WTC11 (cell line): ENCODE measurements around the gene TRAPPC10. TPM values are rescaled to one million over a fixed set of nuclear protein-coding genes. Genes with fewer than 3 reads are reported as not detected.

Experiments used
- ATAC-seq: fragments of 200-7000 bp; cut with Tn5 transposase; 2 replicates; pipeline ENCODE4 v1.10.0; 2021; ENCODE audit warnings: mild to moderate bottlenecking, moderate library complexity
- CTCF ChIA-PET: fragments of 300-600 bp; sonication (Branson Sonifier 250); formaldehyde crosslinking; loops from one replicate; lab custom pipeline; 2021; ENCODE audit warnings: antibody characterized with exemption; lab: Charles Lee
- POLR2A ChIA-PET: fragments of 350-600 bp; sonication (Branson Sonifier 250); formaldehyde crosslinking; loops from one replicate; lab custom pipeline; 2021; ENCODE audit warnings: antibody characterized with exemption; lab: Charles Lee
- DNase-seq: peaks from one replicate; pipeline ENCODE4 v3.0.0; 2021; ENCODE audit warnings: low spot score
- H3K27ac Mint-ChIP-seq: 2 replicates; pipeline ENCODE4 v1.8.0; 2021; ENCODE audit warnings: mixed read lengths
- H3K27me3 Mint-ChIP-seq: 2 replicates; pipeline ENCODE4 v1.8.0; 2021; ENCODE audit warnings: low read depth, mild to moderate bottlenecking, moderate library complexity, mixed read lengths
- H3K36me3 Mint-ChIP-seq: 2 replicates; pipeline ENCODE4 v1.8.0; 2021; ENCODE audit warnings: mixed read lengths
- H3K4me1 Mint-ChIP-seq: 2 replicates; pipeline ENCODE4 v1.8.0; 2022; ENCODE audit warnings: mixed read lengths
- H3K4me3 Mint-ChIP-seq: 2 replicates; pipeline ENCODE4 v1.8.0; 2021; ENCODE audit warnings: mild to moderate bottlenecking, moderate library complexity, mixed read lengths
- H3K9me3 Mint-ChIP-seq: 2 replicates; pipeline ENCODE4 v1.8.0; 2021; ENCODE audit warnings: mixed read lengths
- ESRRA ChIP-seq: sonication (generic); formaldehyde crosslinking; IDR thresholded peaks from 2 replicates; pipeline ENCODE4 v1.8.1; 2022; ENCODE audit warnings: mild to moderate bottlenecking, missing genetic modification reagents, borderline replicate concordance
- FOXK1 ChIP-seq: sonication (generic); formaldehyde crosslinking; IDR thresholded peaks from 2 replicates; pipeline ENCODE4 v1.8.0; 2022; ENCODE audit warnings: mild to moderate bottlenecking, moderate library complexity, missing genetic modification reagents
- FOXP1 ChIP-seq: sonication (generic); formaldehyde crosslinking; IDR thresholded peaks from 2 replicates; pipeline ENCODE4 v1.8.0; 2022; ENCODE audit warnings: missing genetic modification reagents, mild to moderate bottlenecking, moderate library complexity, borderline replicate concordance
- GABPB1 ChIP-seq: sonication (generic); formaldehyde crosslinking; IDR thresholded peaks from 2 replicates; pipeline ENCODE4 v1.8.1; 2023; ENCODE audit warnings: mild to moderate bottlenecking, missing genetic modification reagents
- MYBL2 ChIP-seq: sonication (generic); formaldehyde crosslinking; IDR thresholded peaks from 2 replicates; pipeline ENCODE4 v1.8.1; 2023; ENCODE audit warnings: mild to moderate bottlenecking, moderate library complexity, missing genetic modification reagents
- NFATC4 ChIP-seq: fragments of 250-450 bp; sonication (Bioruptor Pico); IDR thresholded peaks from 2 replicates; pipeline ENCODE4 v1.9.0; 2021; ENCODE audit warnings: mild to moderate bottlenecking
- SOX15 ChIP-seq: fragments of 250-450 bp; sonication (Bioruptor Pico); IDR thresholded peaks from 2 replicates; pipeline ENCODE4 v1.9.0; 2021; ENCODE audit warnings: mild to moderate bottlenecking
- SP1 ChIP-seq: sonication (generic); formaldehyde crosslinking; conservative IDR thresholded peaks from 2 replicates; pipeline ENCODE4 v1.8.1; 2022; ENCODE audit warnings: missing genetic modification reagents
- STAT6 ChIP-seq: sonication (generic); formaldehyde crosslinking; conservative IDR thresholded peaks from 2 replicates; pipeline ENCODE4 v1.8.1; 2023; ENCODE audit warnings: mild to moderate bottlenecking, low read depth, missing genetic modification reagents, moderate library complexity
- TCF7 ChIP-seq: sonication (generic); formaldehyde crosslinking; IDR thresholded peaks from 2 replicates; pipeline ENCODE4 v1.8.0; 2022; ENCODE audit warnings: mild to moderate bottlenecking, low read depth, missing genetic modification reagents, moderate library complexity
- TP53 ChIP-seq: sonication (generic); formaldehyde crosslinking; IDR thresholded peaks from 2 replicates; pipeline ENCODE4 v1.8.1; 2023; ENCODE audit warnings: mild to moderate bottlenecking, missing genetic modification reagents
- ZNF121 ChIP-seq: sonication (generic); formaldehyde crosslinking; IDR thresholded peaks from 2 replicates; pipeline ENCODE4 v1.8.0; 2023; ENCODE audit warnings: missing genetic modification reagents
- ZNF396 ChIP-seq: fragments of 250-450 bp; sonication (Bioruptor Pico); IDR thresholded peaks from 2 replicates; pipeline ENCODE4 v1.8.0; 2021; ENCODE audit warnings: mild to moderate bottlenecking, moderate library complexity, borderline replicate concordance
- ZNF423 ChIP-seq: fragments of 250-450 bp; sonication (Bioruptor Pico); IDR thresholded peaks from 2 replicates; pipeline ENCODE4 v2.1.2; 2022; ENCODE audit warnings: mild to moderate bottlenecking, moderate library complexity
- ZNF532 ChIP-seq: fragments of 250-450 bp; sonication (Bioruptor Pico); IDR thresholded peaks from 2 replicates; pipeline ENCODE4 v1.9.0; 2021; ENCODE audit warnings: mild to moderate bottlenecking, borderline replicate concordance
- total RNA-seq: library from RNA; stranded (reverse); gene quantifications from 3 replicates; pipeline ENCODE4 v1.2.3, GENCODE V29; 2021
- TF ChIP-seq, protein P1 (sequence below): sonication (generic); formaldehyde crosslinking; IDR thresholded peaks from 2 replicates; pipeline ENCODE4 v1.8.0; 2023; ENCODE audit warnings: mild to moderate bottlenecking, missing genetic modification reagents
- TF ChIP-seq, protein P2 (sequence below): fragments of 250-450 bp; sonication (Bioruptor Pico); IDR thresholded peaks from 2 replicates; pipeline ENCODE4 v1.9.0; 2021; ENCODE audit warnings: mild to moderate bottlenecking
- TF ChIP-seq, protein P3 (sequence below): fragments of 250-450 bp; sonication (Bioruptor Pico); IDR thresholded peaks from 2 replicates; pipeline ENCODE4 v1.9.0; 2021; ENCODE audit warnings: moderate library complexity, mild to moderate bottlenecking, inconsistent platforms, borderline replicate concordance
- TF ChIP-seq, protein P4 (sequence below): sonication (generic); formaldehyde crosslinking; IDR thresholded peaks from 2 replicates; pipeline ENCODE4 v1.8.0; 2023; ENCODE audit warnings: missing genetic modification reagents
- TF ChIP-seq, protein P5 (sequence below): sonication (generic); formaldehyde crosslinking; IDR thresholded peaks from 2 replicates; pipeline ENCODE4 v1.8.1; 2023; ENCODE audit warnings: mild to moderate bottlenecking, missing genetic modification reagents

The TRAPPC10 gene
- total RNA-seq, 1 experiment from 2014 or later: 34.5 TPM

- ChIA-PET CTCF (no interaction called here), POLR2A (no interaction called here)
- DNase-seq (no peak), ATAC-seq (no peak)
- peaks cover 29% of the 10 kb centered on the region for H3K36me3 Mint-ChIP-seq
- no peaks in the 10 kb centered on the region for H3K4me1 Mint-ChIP-seq
- no peak overlapping the region for H3K4me3 Mint-ChIP-seq
- H3K27me3 Mint-ChIP-seq: no peaks in the 10 kb centered on the region
- TF ChIP-seq, protein P1, sequence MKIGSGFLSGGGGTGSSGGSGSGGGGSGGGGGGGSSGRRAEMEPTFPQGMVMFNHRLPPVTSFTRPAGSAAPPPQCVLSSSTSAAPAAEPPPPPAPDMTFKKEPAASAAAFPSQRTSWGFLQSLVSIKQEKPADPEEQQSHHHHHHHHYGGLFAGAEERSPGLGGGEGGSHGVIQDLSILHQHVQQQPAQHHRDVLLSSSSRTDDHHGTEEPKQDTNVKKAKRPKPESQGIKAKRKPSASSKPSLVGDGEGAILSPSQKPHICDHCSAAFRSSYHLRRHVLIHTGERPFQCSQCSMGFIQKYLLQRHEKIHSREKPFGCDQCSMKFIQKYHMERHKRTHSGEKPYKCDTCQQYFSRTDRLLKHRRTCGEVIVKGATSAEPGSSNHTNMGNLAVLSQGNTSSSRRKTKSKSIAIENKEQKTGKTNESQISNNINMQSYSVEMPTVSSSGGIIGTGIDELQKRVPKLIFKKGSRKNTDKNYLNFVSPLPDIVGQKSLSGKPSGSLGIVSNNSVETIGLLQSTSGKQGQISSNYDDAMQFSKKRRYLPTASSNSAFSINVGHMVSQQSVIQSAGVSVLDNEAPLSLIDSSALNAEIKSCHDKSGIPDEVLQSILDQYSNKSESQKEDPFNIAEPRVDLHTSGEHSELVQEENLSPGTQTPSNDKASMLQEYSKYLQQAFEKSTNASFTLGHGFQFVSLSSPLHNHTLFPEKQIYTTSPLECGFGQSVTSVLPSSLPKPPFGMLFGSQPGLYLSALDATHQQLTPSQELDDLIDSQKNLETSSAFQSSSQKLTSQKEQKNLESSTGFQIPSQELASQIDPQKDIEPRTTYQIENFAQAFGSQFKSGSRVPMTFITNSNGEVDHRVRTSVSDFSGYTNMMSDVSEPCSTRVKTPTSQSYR: no peak
- no peak for TF ChIP-seq ZNF532
- no peak for TF ChIP-seq NFATC4 (CRISPR knock-in tag)
- no peak for TF ChIP-seq ZNF121 (CRISPR knock-in tag)
- TF ChIP-seq GABPB1 (CRISPR knock-in tag): no peak
- no peak for TF ChIP-seq FOXP1 (CRISPR knock-in tag)
- TF ChIP-seq, protein P2, sequence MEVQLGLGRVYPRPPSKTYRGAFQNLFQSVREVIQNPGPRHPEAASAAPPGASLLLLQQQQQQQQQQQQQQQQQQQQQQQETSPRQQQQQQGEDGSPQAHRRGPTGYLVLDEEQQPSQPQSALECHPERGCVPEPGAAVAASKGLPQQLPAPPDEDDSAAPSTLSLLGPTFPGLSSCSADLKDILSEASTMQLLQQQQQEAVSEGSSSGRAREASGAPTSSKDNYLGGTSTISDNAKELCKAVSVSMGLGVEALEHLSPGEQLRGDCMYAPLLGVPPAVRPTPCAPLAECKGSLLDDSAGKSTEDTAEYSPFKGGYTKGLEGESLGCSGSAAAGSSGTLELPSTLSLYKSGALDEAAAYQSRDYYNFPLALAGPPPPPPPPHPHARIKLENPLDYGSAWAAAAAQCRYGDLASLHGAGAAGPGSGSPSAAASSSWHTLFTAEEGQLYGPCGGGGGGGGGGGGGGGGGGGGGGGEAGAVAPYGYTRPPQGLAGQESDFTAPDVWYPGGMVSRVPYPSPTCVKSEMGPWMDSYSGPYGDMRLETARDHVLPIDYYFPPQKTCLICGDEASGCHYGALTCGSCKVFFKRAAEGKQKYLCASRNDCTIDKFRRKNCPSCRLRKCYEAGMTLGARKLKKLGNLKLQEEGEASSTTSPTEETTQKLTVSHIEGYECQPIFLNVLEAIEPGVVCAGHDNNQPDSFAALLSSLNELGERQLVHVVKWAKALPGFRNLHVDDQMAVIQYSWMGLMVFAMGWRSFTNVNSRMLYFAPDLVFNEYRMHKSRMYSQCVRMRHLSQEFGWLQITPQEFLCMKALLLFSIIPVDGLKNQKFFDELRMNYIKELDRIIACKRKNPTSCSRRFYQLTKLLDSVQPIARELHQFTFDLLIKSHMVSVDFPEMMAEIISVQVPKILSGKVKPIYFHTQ (CRISPR knock-in tag): no peak
- TF ChIP-seq MYBL2 (CRISPR knock-in tag): no peak
- TF ChIP-seq TP53 (CRISPR knock-in tag): no peak
- TF ChIP-seq SP1 (CRISPR knock-in tag): no peak
- TF ChIP-seq, protein P3, sequence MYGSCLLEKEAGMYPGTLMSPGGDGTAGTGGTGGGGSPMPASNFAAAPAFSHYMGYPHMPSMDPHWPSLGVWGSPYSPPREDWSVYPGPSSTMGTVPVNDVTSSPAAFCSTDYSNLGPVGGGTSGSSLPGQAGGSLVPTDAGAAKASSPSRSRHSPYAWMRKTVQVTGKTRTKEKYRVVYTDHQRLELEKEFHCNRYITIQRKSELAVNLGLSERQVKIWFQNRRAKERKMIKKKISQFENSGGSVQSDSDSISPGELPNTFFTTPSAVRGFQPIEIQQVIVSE (CRISPR knock-in tag): no peak
- TF ChIP-seq ESRRA (CRISPR knock-in tag): no peak
- no peak for TF ChIP-seq TCF7 (CRISPR knock-in tag)
- no peak for TF ChIP-seq FOXK1 (CRISPR knock-in tag)
- TF ChIP-seq SOX15 (CRISPR knock-in tag): no peak
- TF ChIP-seq ZNF396 (CRISPR knock-in tag): no peak
- TF ChIP-seq, protein P4, sequence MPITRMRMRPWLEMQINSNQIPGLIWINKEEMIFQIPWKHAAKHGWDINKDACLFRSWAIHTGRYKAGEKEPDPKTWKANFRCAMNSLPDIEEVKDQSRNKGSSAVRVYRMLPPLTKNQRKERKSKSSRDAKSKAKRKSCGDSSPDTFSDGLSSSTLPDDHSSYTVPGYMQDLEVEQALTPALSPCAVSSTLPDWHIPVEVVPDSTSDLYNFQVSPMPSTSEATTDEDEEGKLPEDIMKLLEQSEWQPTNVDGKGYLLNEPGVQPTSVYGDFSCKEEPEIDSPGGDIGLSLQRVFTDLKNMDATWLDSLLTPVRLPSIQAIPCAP (CRISPR knock-in tag): no peak
- no peak for TF ChIP-seq STAT6
- no peak for TF ChIP-seq ZNF423 (CRISPR knock-in tag)
- TF ChIP-seq, protein P5, sequence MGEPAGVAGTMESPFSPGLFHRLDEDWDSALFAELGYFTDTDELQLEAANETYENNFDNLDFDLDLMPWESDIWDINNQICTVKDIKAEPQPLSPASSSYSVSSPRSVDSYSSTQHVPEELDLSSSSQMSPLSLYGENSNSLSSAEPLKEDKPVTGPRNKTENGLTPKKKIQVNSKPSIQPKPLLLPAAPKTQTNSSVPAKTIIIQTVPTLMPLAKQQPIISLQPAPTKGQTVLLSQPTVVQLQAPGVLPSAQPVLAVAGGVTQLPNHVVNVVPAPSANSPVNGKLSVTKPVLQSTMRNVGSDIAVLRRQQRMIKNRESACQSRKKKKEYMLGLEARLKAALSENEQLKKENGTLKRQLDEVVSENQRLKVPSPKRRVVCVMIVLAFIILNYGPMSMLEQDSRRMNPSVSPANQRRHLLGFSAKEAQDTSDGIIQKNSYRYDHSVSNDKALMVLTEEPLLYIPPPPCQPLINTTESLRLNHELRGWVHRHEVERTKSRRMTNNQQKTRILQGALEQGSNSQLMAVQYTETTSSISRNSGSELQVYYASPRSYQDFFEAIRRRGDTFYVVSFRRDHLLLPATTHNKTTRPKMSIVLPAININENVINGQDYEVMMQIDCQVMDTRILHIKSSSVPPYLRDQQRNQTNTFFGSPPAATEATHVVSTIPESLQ (CRISPR knock-in tag): no peak
- no peak overlapping the region for H3K27ac Mint-ChIP-seq
- no peaks in the 10 kb centered on the region for H3K9me3 Mint-ChIP-seq
Observed at GRCh38 chr21:44038063-44038462, 26.0 kb downstream of the TRAPPC10 start.
